HepG2 (cell line): ENCODE data around the gene SULT4A1. TPM values are rescaled to one million over a fixed set of nuclear protein-coding genes. Genes with fewer than 3 reads are reported as not detected.
A peak's percentile ranks its signal among the peaks of the same experiment; 100 is the strongest.

ENCODE experiments used
- CENPT ChIP-seq: sonication (generic); formaldehyde crosslinking; IDR thresholded peaks from 2 replicates; pipeline ENCODE4 v1.8.0; 2022; ENCODE audit warnings: low read depth, mild to moderate bottlenecking, moderate library complexity, missing genetic modification reagents
- ETV6 ChIP-seq: sonication (generic); formaldehyde crosslinking; conservative IDR thresholded peaks from 2 replicates; pipeline ENCODE4 v1.4.0; 2020; ENCODE audit warnings: missing genetic modification reagents
- HNF1A ChIP-seq, 2 experiments: sonication (generic) in 1 of 2; formaldehyde crosslinking in 1 of 2; IDR thresholded peaks; 2 replicates each; pipeline versions ENCODE4 v1.4.0 to v1.6.1; 2016 to 2020; ENCODE audit warnings: borderline replicate concordance in 1 of 2, low read depth in 1 of 2, mild to moderate bottlenecking in 1 of 2, missing genetic modification reagents in 1 of 2
- HNRNPL ChIP-seq: fragments of 200-400 bp; formaldehyde crosslinking; IDR thresholded peaks from 2 replicates; pipeline ENCODE4 v1.6.1; 2017; ENCODE audit warnings: mild to moderate bottlenecking, low read depth, low read length
- NFATC3 ChIP-seq: sonication (generic); formaldehyde crosslinking; IDR thresholded peaks from 2 replicates; pipeline ENCODE4 v1.5.1; 2020; ENCODE audit warnings: mild to moderate bottlenecking, missing genetic modification reagents
- RAD51 ChIP-seq: fragments of 450-650 bp; IDR thresholded peaks from 2 replicates; pipeline ENCODE4 v1.6.1; 2016; ENCODE audit warnings: borderline replicate concordance
- TFAP4 ChIP-seq: sonication (generic); IDR thresholded peaks from 2 replicates; pipeline ENCODE4 v1.6.1; 2016; ENCODE audit warnings: low read depth, borderline replicate concordance
- ZBTB2 ChIP-seq: sonication (generic); formaldehyde crosslinking; IDR thresholded peaks from 2 replicates; pipeline ENCODE4 v1.8.0; 2022; ENCODE audit warnings: low read depth, missing genetic modification reagents
- ZIK1 ChIP-seq: sonication (generic); formaldehyde crosslinking; IDR thresholded peaks from 2 replicates; pipeline ENCODE4 v1.5.0; 2020; ENCODE audit warnings: mild to moderate bottlenecking, low read depth, missing genetic modification reagents, borderline replicate concordance
- ZMYM3 ChIP-seq: sonication (generic); formaldehyde crosslinking; IDR thresholded peaks from 2 replicates; pipeline ENCODE4 v1.5.1; 2020; ENCODE audit warnings: mild to moderate bottlenecking, missing genetic modification reagents
- ZNF124 ChIP-seq: sonication (generic); formaldehyde crosslinking; IDR thresholded peaks from 2 replicates; pipeline ENCODE4 v1.4.0; 2020; ENCODE audit warnings: missing genetic modification reagents
- ZNF33B ChIP-seq: sonication (generic); formaldehyde crosslinking; IDR thresholded peaks from 2 replicates; pipeline ENCODE4 v1.5.1; 2020; ENCODE audit warnings: mild to moderate bottlenecking, missing genetic modification reagents
- ZNF343 ChIP-seq: sonication (generic); formaldehyde crosslinking; IDR thresholded peaks from 2 replicates; pipeline ENCODE4 v1.4.0; 2020; ENCODE audit warnings: mild to moderate bottlenecking, missing genetic modification reagents
- ZNF546 ChIP-seq: sonication (generic); formaldehyde crosslinking; conservative IDR thresholded peaks from 2 replicates; pipeline ENCODE4 v1.8.1; 2023; ENCODE audit warnings: mild to moderate bottlenecking, missing genetic modification reagents
- ZNF644 ChIP-seq: IDR thresholded peaks from 2 replicates; pipeline ENCODE4 v1.6.1; 2016; ENCODE audit warnings: low read depth
- ZNF709 ChIP-seq: sonication (generic); formaldehyde crosslinking; IDR thresholded peaks from 2 replicates; pipeline ENCODE4 v1.5.0; 2020; ENCODE audit warnings: mild to moderate bottlenecking, missing genetic modification reagents
- polyA plus RNA-seq, 8 experiments: library from polyadenylated mRNA; depleted of rRNA in 3 of 8; stranded (reverse) in 7 of 8; unstranded in 1 of 8; fragments of >200 nt; fragmentation: Illumina TruSeq in 4 of 8; extraction: Trizol in 4 of 8; gene quantifications; 2 replicates each; pipeline versions ENCODE4 v1.2.1 to v1.2.3, GENCODE V29; 2011 to 2016; ENCODE audit warnings: low read depth in 4 of 8, missing spikeins in 1 of 8, mixed read lengths in 1 of 8; ENCODE audit not compliant: insufficient read depth in 1 of 8
- total RNA-seq, 5 experiments: library from RNA; depleted of rRNA; stranded (reverse); fragments of >200 nt; fragmentation: Illumina TruSeq; extraction: Trizol; gene quantifications; 2 replicates each; pipeline ENCODE4 v1.2.3, GENCODE V29; 2016; ENCODE audit warnings: low read depth in 1 of 5
- TF ChIP-seq, protein P1 (sequence below): sonication (generic); formaldehyde crosslinking; conservative IDR thresholded peaks from 2 replicates; pipeline ENCODE4 v1.4.0; 2020; ENCODE audit warnings: missing genetic modification reagents
- TF ChIP-seq, protein P2 (sequence below): sonication (generic); formaldehyde crosslinking; IDR thresholded peaks from 2 replicates; pipeline ENCODE4 v1.8.1; 2023; ENCODE audit warnings: mild to moderate bottlenecking, missing genetic modification reagents
- TF ChIP-seq, protein P3 (sequence below): sonication (generic); formaldehyde crosslinking; IDR thresholded peaks from 2 replicates; pipeline ENCODE4 v1.8.0; 2022; ENCODE audit warnings: mild to moderate bottlenecking, missing genetic modification reagents, borderline replicate concordance

Gene SULT4A1
- total and polyA plus RNA-seq, 2 of the 13 experiments (the other 11 are each of a cell fraction or from before 2014, with no cell fraction given): not detected

DNA sequence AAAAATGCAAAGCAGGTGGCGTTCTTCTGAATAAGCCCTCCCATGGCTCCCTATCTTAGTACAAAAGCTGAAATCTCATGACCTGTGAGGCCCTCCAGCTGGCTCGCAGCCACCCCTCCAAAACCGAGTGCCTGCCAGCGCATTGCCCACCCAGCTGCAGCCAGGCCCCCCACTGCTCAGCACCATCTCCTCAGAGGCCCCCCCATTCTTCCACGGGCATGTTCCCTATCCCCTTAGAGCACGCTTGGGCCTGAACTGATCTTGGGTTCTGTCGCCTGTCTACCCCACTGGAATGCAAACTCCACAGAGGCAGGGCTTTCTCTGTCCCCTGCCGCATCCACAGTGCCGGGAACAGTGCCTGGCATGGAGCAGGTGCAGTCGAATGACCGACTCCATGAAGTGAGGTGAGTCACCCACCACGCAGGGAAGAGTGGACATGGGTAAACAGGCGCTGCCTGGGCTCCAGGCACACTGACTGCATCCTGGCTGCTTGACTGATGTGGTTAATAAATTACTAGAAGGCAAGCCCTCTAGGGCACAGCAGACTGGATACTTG is 38.9 kb downstream of the SULT4A1 start (continued):
- TF ChIP-seq ZNF546 (CRISPR knock-in tag) (no peak), NFATC3 (CRISPR knock-in tag) (no peak), HNRNPL (no peak), TFAP4 (peak; percentile 23; the same call in 1 of the 2 replicates), RAD51 (no peak), ETV6 (CRISPR knock-in tag) (no peak), ZNF644 (0 out of 2 replicates have a peak, but pooled peaks have one; percentile 28), ZNF343 (no peak), ZNF33B (no peak), ZMYM3 (CRISPR knock-in tag) (no peak), ZBTB2 (CRISPR knock-in tag) (no peak), HNF1A (IDR thresholded peaks at IDR 0.05; ENCODE audit: low read depth) (peak; percentile 81), HNF1A (CRISPR knock-in tag; IDR thresholded peaks at IDR 0.05; ENCODE audit: borderline replicate concordance) (peak; percentile 58; the same call in 1 of the 2 replicates), ZIK1 (CRISPR knock-in tag) (no peak), ZNF709 (CRISPR knock-in tag) (no peak), CENPT (CRISPR knock-in tag) (no peak), ZNF124 (CRISPR knock-in tag) (no peak)
- TF ChIP-seq, protein P1, sequence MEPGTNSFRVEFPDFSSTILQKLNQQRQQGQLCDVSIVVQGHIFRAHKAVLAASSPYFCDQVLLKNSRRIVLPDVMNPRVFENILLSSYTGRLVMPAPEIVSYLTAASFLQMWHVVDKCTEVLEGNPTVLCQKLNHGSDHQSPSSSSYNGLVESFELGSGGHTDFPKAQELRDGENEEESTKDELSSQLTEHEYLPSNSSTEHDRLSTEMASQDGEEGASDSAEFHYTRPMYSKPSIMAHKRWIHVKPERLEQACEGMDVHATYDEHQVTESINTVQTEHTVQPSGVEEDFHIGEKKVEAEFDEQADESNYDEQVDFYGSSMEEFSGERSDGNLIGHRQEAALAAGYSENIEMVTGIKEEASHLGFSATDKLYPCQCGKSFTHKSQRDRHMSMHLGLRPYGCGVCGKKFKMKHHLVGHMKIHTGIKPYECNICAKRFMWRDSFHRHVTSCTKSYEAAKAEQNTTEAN (CRISPR knock-in tag): no peak
- TF ChIP-seq, protein P2, sequence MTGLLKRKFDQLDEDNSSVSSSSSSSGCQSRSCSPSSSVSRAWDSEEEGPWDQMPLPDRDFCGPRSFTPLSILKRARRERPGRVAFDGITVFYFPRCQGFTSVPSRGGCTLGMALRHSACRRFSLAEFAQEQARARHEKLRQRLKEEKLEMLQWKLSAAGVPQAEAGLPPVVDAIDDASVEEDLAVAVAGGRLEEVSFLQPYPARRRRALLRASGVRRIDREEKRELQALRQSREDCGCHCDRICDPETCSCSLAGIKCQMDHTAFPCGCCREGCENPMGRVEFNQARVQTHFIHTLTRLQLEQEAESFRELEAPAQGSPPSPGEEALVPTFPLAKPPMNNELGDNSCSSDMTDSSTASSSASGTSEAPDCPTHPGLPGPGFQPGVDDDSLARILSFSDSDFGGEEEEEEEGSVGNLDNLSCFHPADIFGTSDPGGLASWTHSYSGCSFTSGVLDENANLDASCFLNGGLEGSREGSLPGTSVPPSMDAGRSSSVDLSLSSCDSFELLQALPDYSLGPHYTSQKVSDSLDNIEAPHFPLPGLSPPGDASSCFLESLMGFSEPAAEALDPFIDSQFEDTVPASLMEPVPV (CRISPR knock-in tag): no peak
- TF ChIP-seq, protein P3, sequence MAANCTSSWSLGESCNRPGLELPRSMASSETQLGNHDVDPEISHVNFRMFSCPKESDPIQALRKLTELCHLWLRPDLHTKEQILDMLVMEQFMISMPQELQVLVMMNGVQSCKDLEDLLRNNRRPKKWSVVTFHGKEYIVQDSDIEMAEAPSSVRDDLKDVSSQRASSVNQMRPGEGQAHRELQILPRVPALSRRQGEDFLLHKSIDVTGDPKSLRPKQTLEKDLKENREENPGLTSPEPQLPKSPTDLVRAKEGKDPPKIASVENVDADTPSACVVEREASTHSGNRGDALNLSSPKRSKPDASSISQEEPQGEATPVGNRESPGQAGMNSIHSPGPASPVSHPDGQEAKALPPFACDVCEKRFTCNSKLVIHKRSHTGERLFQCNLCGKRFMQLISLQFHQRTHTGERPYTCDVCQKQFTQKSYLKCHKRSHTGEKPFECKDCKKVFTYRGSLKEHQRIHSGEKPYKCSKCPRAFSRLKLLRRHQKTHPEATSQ (CRISPR knock-in tag): no peak
